NCI-H526 treated with DMSO at 0.1 percent for 48 hours (cell line): ENCODE results near the gene PEMT.

Experiments
- DNase-seq: peaks from one replicate; lab custom pipeline; 2025; lab: John Stamatoyannopoulos, UW

The PEMT gene

DNA sequence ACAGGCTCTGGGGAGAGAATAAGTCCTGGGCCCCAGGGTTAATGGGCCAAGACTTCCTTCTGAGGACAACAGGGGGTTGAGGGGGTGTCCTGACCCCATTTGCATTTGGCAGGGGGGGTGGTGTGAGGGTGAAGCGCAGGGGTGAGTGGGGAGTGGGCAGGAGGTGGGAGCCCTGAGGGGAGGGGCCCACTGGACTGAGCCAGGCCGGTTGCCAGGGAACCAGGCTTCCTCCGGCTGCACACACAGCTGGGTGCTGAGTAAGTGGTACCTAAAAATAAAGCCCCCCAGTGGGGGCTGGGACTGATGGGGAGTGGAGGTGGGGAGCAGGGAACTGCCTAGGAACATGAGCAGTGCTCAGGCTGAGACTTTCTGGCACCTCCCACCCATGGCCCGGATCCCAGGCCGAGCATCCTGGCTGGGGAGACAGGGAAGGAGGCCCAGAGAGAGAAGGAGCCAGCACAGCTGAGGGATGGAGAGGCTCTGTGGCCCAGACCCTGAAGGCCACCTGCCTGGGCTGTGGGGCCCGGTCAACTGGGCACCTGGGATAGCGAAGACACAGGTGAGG lies 87.9 kb downstream of the PEMT start:
- no peak for DNase-seq

DNA sequence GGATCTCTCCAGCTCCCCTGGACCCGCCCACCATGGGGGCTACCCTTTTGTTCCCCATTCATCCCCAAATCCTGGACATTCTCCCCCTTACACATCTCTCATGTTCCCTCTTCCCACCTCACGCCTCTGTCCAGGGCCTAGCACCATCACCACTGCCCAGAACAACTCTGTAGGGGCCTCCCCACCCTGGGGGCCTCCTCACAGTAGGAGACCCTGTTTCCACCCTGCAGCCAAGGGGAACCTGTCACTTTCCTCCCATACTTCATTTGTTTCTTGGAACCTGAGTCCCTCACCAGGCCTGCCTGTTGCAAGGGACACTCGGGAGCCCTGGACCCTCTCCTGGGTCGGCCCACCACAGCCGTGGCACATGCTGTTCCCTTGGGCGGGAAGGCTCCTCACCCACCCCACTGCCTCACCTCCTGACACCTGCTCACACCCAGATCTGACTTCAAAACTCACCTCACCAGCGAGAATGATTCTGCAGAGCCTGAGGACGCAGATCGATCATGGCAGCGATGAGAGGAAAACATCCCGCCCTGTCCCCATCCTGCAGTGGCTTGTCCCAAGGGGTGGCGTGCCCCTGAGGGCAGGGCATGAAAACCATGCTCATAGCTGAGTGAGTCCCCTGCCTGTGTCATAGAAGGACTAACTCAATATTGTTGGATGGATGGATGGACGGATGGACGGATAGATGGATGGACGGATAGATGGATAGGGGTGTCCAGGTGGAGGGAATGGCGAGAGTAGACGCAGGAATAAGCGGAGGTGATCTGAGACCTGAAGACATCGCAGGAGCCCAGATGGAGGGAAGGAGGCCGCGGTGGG lies 88.6 kb downstream of the PEMT start:
- no peak for DNase-seq

DNA sequence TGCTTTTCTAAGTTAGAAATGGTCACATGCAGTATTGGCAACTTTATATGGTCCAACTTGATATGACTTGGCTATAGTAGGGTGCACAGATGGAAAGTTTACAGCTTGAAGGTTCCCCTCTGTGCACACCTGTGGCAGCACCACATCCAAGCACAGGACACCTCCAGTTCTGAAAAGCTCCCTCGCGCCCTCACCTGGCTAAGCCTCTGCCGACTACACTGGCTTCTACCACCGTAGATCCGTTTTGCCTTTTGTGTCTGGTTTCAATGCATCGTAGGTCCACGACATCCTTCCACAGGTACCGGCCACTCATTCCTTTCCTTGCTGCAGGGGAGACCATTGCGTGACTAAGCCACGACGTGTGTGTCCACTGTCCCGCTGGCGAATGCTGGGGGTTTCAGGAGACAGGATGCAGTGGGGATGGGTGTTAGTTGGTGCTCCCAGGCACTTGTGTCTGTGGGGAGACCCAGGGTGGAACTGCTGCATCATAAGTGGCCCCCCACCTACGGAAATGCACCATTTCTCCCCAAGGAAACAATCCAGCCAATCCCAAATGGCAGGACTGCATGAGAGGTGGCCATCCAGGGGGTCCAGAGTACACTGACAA lies 90.4 kb downstream of the PEMT start:
- no peak for DNase-seq

DNA sequence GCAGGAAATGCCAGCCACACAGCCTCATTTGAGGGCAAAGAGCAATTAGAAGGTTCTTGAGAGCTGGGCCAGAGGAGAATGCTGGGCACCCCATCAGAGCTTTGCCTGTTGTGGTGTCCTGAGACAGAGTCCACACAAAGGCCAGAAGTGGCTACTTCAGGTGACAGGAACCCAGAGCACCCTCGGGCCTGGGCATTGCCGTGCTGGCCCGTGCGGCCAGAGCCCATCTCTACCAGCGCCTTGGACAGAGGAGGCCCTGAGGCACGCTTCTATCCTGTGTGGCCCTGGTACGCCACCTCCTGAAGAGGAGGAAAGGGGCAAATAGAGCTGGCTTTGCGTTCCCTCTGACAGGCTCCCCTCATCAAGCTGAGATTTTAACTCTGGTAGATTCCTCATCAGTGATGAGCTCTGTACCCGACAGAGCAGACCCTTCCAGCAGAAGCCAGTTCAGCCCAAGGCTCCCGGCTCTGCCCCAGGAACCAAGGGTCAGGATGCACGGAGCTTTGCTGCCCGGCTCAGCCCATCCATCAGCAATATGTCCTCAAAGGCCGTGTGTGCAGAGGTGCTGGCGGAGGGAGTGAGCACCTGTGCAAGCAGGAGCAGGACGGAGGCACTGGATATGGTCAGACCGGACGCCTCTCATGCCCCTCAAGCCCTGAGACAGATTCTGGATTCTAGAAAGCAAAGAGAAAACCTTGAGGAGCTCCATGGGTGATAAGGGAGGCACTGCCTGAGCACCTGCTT lies 91.9 kb downstream of the PEMT start:
- no peak for DNase-seq

DNA sequence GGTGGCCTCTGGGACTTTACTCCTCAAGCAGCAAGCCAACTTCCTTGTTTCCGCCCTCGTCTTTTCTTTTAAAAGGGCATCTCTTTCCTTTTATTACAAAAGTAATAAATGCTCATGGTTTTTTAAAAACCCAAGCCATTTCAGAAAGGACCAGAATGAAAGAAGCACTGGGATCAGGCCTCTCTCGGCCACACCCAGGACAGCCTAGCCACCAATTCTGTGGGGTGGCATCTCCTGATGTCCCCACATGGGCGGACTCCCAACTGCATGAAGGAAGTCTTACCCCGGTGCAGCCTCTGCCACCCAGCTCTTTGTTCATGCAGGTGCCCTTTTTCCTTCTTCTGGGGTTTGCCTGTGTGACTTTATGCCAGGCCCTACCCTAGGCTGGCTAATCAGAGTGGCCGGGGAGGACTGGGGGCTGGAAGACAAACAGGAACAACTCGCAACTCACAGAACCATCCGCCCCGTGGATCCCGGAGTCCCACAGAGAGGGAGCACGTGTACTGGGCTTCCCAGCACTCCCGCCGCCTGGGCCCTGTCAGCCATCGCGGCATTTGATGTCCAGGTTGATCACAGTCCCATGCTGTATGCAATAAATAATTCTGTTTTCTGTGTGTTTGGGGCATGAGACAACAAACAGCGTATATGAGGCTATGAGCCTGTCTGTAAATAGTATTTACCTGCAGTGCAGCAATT lies 92.8 kb downstream of the PEMT start:
- DNase-seq: no peak

DNA sequence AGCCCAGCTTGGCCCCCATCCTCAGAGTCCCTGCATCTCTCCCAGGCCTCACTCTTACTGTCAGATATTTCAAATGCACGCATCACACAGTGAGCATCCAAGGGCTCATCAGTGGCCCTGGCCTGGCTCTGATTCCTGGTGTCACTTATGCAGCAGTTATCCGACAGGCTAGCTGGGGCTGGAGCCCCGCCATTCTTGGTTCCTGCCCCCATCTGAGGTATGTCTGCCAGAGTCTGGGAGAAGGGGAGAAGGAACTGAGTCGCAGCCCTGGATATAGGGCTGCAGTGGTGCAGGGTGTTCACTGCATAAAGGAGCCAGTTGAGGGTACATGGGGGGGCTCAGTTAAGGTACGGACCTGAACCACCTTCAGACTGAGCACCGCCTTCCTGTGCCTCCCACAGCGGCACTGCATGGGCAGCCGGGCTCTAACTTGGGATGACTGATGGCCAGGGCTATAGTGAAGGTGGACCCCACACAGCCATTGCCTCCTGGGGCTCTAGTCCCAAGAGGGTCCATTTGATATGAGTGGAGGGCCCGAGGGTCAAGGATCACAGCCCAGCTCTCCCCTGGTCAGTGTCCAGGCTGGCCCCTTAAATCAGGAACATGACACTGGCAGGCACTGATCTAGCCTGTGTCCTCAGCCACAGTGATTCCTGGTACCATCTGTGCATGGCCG lies 93.5 kb downstream of the PEMT start:
- DNase-seq: no peak

DNA sequence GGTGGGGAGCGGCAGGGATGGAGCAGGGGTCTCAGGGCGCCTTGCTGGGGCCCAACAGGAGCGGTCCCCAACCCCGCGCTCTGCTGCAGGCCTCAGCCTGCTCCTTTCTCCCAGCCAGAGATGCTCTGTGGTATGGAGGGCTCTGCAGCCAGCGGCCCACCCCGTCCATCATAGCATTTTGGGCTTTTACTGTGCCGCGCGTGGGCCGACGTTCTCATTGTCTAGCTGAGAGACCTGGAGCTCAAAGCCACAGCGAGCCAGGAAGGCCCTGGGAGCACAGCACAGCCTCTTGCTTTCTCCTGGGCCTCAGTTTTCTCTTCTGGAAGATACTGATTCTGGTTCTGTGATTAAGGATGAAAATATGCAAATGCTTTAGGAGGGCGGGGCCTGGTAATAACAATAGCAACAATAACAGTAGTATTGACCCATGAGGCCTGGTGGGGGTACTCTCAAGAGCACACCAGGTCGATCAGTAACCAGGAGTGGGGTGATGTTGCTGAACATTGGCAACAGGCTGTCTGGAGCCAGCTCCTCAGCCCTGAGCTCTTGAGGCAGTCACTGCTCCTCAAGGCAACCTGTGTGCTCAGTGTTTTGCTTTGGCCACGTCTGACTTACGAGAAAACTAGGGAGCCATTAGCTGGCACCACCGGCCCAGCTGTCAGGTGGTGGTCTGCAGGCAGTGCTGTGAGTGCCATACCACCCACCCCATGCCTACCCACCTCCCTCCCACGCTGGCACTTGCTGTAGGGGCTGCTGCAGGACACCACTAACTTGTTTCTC lies 94.3 kb downstream of the PEMT start:
- DNase-seq: no peak

DNA sequence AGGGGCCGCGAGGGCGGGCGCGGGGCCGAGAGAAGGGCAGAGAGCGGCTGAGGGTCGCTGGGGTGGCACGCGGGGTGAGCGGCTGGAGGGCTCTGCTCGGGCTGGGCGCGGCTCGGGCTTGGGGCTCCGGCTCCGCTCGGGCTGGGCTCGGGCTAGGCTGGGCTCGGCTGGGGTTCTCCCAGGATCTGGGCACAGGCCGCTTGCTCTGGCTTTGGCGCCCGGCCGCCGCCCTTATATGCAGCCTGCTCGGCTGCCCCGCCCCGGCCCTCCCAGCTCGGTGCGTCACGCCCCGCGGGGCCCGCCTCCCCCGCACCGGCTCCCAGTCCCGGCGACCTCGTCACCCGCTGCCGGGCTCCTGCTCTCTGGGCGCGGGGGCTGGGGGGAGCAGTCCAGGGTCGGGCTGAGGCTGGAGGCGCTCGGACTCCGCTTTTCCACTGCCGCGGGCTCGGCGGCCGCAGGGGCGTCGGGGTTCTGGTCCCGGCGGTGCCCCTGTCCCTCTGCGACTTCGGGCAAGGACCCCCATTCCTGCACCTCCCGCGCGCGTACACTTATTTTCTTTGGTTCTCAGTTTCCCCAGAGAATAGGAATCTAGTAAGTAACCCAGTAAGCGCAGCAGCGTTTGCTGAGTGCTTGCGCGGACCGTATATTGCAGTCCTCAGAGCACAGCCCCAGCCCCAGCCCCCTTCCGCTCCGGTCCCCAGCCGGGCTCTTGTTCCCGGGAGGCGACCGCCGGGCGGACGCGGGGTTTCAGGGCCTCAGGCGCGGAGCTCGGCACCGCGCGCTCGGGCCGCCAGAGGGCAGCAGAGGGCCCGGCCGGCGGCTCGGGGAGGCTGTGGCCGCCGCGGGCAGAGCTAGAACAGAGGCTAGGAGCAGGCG lies 95.1 kb downstream of the PEMT start, which contains the start of gene RASD1:
Gene RASD1 (minus strand): TSS at position 207 of the 876 bp plus-strand sequence. CDS start 214 bp downstream, outside the sequence.
- peak; percentile 25 for DNase-seq

DNA sequence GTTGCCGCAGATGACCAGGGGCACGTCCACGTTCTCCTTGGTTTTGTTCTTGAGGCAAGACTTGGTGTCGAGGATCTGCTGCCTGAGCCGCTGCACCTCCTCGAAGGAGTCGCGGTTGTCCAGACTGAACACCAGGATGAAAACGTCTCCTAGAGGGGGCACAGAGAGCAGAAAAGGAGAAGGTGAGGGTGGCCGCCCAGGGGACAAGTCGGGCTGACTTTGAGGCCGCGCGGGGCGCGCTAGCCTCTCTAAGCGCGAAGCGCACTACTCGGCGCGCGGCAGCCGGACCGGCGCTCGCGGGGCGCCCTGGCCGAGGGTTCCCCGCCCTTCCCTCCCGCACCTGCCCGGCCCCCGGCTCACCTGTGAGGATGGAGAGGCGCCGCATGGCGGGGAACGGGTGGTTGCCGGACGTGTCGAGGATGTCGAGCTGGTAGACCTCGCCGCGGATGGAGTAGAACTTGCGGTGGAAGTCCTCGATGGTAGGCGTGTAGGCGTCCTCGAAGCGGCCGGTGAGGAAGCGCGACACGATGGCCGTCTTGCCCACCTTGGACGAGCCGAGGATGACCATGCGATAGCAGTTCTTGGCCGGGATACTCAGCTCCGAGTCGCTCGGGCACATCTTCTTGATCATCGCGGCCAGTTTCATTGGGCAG lies 95.8 kb downstream of the PEMT start:
- no peak for DNase-seq

DNA sequence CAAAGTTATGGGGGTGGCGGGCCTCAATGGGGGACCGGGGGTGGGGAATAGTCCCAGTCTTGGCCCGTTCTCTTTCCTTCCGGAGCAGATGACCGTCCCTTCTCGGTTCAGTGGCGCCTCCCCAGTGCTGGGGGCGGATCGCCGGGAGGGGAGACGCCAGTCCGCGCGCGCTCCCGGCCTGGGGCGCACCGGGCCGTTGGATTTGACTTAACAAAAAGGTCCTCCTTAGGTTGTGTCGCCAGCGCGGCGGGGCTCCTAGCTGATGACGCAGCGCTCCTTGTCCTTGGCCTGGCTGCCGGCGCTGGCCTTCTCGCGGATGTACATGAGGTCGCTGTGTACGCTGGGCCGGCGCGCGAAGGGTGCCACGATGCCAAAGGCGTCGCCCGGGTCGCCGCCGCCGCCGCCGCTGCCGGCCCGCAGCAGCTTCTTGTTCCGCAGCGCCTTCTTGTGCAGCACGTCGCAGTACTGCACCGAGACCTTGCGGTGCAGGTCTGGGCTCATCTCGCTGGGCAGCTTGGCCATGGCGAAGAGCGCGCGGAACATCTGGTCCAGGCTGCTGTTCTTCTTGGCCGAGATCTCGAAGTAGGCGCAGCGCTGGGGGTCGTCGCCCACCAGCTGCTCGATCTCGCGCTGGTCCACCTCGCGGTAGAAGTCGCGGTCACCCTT lies 96.5 kb downstream of the PEMT start:
- DNase-seq: no peak

DNA sequence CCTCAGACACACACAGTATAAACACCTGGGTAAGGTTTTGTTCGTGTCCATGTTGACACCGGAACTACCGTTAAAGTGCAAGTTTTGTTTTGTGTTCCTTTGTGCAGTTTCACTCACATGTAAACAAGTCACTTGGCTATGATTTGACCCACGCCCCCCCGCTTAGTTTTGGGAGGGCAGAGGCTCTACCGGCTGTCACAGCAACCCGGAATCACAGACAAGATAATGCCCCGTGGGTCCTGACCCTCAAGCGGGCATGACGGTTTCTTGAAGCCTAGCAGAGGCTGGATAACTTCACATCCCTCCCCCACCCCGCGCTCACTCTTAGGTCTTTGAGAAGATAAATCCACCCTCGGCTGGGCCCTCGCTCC lies 97.0 kb downstream of the PEMT start:
- no peak for DNase-seq

DNA sequence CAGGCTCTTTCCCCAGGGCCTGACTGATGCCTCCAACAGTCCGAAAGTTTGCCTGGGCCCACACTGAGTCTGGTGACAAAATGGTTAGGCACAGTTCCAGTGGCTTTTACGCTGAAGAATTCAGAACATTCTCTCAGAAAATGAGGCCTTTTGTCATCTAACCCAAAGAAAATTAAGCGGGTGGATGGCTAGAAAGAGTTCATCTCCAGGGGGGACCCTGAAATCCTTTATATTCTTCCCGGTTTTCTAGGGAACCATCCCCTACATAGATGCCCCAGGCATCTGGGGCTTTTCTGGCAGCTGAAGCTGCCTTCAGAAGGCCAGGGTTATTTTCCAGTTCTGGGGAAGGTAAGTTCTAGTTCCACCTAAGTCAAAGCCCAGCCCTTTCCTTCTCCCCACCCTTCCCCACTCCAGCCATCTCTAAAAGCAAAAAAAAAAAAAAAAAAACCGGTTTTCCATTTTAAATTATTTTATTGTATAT lies 97.5 kb downstream of the PEMT start:
- DNase-seq: no peak

DNA sequence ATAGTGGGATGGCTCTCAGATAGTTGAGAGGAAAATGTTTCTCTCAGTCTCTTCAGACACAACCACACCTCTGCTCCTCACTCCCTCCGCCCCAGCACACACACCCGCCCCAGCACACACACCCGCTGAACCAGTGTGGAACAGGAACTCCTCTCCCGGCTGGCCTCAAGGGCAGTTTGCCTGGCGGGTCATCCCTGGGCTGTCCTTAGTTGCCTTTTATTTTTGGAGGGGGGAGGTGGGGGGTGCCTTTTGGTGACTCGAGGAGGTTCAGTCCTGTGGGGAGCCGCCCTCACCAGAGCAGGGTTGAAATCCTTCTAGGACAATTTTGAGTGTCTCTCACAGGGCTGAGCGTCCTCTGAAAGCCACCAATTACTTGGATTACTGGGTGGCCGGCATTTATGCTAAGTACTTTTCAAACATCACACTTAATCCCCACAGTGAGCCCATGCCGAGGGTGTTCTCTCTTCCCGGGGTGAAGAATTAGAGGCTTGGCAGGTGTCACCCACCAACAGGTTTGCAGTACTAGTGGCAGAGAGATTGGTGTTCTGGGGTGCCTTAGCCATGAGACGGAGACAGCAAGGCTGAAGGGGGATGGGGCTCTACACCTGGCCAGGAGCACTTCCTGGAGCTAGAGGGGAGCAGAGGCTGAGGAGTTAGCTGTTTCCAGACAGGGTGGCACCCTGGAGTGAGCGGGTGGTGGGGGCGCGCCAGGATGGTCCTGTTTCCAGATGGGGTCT lies 98.1 kb downstream of the PEMT start:
- DNase-seq: no peak

DNA sequence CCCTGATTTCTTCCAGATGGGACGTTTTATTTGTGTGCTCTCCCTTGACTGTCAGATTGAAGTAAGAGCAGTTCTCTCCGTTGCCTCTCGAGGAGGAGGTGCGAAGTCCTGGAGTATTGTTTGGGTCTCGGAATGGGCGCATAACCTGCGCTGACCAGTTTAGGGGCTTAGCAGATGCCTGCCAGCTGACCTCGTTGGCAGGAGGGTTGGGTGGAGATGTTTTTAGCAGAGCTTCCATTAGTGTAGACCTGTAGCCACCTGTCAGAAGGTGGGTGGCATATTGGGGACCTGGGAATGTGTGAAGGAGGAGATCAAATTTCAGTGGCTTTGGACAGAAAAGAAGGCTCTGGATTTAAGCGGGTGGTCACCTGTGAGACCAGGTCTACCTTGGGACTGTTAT lies 98.9 kb downstream of the PEMT start:
- no peak for DNase-seq

DNA sequence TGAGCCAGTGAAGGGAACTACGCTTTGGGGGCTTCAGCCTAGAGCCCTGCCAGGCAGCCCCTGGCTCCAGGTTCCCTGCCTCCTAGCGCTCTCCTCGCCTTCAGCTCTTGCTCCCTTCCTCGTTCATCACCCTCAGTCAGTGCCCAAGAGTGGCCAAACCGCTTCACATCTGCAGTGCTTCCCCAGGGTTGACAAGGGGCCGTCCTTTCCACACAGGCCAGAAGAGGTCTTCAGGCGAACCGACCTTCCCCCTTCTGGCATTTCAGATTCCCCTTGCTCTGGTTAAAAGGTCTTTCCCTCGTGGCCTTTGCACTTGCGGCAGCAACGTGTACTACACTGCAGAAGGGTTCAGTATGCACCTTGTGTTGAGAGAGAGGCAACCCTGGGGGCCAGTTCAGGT lies 99.4 kb downstream of the PEMT start:
- DNase-seq: no peak

DNA sequence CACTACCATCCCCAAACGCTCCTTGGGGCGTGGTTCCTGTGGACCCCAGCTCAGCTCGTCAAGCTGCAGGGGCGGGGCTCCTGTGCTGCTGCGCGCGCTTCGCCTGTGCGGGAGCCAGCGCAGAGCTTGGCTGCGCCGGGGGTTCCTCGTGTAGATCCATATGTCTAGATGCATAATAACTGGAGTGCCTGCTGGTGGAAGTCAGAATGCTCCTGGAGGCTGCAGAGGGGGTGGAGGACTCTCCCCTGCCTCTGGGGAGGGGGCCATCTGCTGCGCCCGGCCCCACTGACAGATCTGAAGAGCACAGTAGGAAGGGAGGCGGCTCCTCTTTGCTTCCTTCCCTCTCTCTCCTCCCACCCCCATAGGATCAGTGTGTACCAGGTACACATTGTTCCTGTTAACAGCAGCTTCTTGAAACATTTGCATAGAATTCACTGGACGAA lies 99.9 kb downstream of the PEMT start:
- peak; percentile 43 for DNase-seq

DNA sequence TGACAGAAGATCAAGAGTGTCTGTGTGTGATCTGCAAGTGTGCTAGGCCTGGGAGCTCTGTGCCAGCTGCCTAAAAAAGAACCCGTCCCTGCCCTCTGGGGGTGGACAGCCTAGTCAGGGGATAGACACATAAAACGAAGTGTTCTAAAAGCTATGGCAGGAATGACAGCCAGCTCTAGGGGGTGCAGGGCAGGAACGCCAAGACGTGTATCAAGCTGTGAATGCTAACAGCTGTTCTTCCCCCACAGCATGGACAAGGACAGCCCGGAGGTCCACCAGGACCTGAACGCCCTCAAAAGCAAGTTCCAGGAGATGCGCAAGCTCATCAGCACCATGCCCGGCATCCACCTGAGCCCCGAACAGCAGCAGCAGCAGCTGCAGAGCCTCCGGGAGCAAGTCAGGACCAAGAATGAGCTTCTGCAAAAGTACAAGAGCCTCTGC lies 100.5 kb downstream of the PEMT start:
- DNase-seq: no peak

DNA sequence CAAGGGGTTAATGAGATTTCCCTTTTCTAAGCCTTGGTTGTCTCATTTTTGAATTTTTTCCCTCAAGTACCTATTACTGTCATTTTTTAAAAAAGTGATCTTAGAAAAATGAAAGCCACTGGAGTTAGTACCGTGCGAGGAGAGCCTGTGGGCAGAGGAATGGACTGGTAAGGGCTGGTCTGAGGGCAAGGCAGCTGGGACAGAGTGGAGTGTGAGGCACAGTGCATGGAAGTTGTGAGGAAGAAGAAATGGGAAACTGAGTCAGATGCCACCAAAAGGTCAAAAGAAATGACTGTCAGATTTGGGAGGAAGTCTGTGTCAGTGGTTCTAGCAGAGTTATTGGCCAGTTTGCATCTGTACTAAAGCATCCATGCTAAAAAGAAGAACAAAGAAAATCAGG lies 103.5 kb downstream of the PEMT start:
- DNase-seq: no peak
